ENCODE results near the gene DLG2.
"Not testable (repeated sequence)": the region's sequence is repeated elsewhere in the genome, so short reads cannot be mapped to it uniquely, and the experiment has no call there.

The DLG2 gene

DNA sequence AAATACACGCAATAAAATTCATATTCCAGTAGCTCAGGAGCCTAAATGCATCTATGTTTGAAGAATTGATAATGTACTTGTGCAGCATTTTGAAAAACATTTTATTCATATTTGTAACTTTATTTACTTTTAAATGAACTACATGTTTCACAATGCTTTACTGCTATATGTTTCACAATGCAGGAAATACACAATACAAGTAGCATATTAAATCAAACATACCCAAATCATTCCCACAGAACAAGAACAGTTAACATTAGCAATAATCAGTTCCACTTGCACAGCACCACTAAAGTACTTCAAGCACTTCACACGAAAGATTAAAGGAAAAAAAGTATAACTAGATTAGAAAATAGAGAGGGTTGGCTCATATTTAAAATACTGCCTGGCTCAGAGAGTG is 1997.4 kb downstream of the DLG2 start:
- DNase-seq (ENCODE audit: low read depth) = no peak

DNA sequence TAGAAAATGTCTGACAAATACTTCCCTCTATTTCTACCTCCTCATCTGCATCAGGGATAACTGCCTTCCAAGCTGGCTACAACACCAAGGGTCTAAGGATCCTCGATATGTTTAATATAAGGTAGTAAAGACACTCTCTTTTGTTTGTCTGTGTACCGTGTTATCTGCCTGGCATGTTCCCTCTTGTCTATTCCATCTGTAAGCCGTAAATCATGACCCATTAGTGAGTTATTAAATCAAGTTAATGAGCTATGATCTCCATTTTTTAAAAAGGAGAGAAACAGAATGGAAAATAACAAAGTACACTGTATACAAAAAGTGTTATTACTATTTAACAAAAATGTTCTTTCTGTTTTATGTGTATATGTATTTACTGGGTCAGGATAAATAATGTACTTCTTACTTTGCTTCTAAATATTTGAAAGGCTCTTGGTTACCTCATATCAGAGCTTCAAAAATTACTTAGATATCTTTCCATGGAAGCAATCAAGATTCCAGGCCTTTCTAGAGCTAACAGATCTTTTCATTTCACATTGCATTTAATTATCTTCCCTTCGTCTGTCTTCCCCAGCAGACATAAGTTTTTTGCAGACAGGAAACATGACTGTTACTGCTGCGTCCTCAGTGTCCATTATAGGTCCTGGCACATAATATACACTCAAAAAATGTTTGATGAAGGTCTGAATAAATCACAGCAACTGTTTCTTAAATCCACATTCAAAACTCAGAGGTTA is 1998.4 kb downstream of the DLG2 start:
- no peak for DNase-seq (ENCODE audit: low read depth)

DNA sequence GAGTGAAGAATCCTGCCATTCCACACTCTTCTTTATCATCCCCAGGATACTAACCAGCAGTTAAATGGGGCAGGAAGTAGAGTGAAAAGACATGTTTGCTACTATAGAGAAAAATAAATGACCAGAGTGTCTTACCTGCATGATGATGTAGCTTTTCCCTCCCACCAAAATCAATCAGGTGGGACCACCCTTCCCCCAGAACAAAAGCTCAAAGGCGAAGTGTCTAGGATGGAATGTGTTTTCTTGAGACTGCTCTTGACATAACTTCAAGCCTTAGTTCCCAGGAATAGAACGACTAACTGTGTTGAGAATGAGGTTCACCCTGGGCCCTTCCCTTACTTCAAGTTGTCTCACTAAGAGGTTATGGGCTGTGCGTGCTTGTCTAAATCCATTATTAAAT is 2001.8 kb downstream of the DLG2 start:
- DNase-seq (ENCODE audit: low read depth) = no peak

DNA sequence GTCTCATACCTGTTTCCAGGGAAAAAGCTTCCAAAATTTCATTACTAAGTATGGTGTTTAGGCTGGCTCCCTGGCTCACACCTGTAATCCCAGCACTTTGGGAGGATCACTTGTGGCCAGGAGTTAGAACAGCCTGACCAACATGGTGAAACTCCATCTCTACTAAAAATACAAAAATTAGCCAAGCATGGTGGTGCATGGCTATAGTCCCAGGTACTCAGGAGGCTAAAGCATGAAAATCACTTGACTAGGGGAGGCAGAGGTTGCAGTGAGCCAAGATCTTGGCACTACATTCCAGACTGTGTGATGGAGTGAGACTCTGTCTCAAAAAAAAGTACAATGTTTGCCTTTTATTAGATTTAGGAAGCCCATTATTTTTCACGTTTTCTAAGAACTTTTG is 2009.5 kb downstream of the DLG2 start:
- DNase-seq (ENCODE audit: low read depth) = no peak

DNA sequence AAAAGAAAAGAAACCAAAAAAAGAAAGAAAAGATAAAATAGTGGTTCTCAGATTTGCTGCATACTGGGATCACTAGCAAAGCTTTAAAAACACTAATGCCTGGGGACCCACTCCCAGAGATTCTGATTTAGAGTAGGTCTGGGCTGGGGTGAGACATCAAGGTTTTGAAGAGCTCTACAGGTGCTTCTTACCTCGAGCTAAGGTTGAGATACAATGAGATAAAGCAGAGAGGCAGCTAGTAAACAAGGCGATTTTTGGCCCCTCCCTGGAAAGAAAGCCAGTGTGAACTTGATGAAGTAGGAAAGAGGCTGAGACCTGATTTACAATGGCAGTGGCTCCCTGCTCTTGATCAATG is 2013.4 kb downstream of the DLG2 start:
- DNase-seq (ENCODE audit: low read depth) = no peak

DNA sequence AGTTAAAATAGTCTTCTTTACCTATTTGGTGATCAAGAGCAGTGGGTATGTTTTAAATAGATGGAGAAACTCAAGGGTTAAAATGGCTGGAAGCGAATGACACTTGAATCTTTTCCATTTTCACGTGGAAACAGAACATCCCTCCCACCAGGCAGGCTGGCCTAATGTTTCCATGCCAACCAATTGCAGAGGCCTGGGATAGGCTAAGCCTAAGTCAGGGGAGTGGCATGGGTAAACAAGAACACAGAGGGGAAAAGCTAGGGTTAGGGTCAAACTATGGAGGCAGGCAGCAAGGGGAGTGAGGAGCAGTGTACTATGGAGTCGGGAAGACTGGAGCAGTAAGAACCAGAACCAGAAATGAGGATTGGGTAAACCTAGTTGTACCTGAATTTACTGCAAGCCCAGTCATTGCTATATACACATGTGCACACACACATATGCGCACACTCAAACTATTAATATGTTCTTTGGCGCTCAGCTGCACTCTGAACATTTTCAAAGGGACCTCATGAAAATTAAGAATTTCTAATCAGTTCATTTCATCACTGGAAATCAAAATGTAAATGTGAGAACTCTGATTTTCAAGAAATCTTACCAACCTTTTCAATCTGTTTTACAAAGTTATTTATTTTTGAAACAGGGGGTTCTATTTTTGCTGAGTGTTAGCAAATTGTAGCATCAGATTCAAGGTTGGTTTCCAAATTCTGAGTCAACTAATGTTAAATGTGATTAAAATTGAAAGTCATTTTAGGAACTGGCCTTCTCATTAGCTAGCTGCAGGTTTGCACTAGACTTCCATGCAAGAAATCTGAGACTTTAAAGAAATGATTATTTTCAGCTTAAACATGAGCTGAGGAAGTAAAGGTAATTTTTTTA is 2014.0 kb downstream of the DLG2 start:
- no peak for DNase-seq (ENCODE audit: low read depth)

DNA sequence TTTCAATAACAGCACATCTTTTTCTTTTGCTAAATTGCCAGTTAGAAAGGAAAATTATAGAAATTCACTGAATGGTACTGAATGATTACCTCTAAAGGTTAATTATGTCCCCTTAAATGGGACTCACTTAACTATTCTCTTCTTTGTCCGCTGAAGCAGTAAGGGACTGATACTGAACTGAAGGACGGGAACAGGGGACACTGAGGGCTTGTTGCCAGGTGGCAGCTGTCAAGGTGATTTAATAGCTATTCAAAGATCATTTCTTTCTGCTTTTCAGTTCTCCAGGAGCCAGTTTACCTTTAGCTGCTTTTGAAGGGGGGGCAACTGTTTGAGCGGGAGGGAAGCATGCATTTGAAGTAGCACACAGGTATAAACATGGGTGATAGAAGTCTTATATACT is 2015.5 kb downstream of the DLG2 start:
- DNase-seq (ENCODE audit: low read depth) = no peak

DNA sequence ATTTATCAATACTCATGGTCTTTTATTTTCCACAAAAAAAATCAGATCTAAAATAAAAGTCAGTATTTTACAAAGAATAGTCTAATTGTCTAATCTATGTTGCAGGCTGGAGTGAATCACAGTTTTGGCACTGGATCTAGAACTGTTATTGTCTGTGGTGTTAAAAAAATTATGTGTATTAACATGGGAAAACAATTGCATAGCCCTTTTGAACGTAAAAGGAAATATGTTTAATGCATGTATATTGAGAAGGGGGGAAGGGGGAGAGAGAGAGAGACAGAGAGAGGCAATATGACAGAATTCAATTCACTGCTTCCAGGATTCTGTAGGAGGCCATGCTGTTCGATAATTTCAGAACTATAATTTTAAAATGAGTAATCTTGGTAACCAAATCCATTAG is 2016.1 kb downstream of the DLG2 start:
- DNase-seq (ENCODE audit: low read depth) = no peak

DNA sequence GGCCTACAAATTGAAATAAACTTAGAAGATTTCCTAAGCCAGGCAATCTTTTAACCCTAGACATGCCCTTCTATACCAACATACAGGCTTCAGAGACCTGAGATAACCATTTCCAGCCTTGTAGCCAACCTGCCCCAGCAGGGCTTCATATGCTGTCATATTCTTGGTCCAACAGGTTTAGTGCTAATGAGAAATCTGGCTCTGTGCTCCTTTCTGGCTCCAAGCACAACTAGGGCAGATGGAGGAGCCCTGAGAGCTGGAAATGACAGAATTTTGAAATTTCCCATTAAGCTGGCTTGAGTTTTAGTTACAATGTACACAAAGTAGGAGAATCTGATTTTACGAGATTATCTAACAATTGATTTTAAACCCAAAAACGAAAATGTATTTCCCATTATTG is 2018.0 kb downstream of the DLG2 start:
- no peak for DNase-seq (ENCODE audit: low read depth)

DNA sequence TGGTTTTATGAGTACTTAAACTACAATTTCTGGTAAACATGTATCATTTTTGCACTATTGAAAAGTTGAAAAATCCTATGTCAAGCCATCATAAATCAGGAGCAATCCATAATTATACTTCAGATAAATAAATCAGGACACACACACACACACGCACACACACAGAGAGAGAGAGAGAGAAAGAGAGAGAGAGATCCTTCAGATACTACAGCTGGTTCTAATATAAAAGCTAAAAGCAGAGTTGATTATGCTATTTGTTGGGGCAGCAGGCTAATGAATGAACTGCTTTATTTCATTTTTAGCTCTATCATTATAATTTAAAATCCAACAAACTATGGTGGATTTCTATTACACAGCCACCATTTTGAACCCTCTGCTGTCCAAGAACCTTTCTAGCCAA is 2018.6 kb downstream of the DLG2 start:
- no peak for DNase-seq (ENCODE audit: low read depth)

DNA sequence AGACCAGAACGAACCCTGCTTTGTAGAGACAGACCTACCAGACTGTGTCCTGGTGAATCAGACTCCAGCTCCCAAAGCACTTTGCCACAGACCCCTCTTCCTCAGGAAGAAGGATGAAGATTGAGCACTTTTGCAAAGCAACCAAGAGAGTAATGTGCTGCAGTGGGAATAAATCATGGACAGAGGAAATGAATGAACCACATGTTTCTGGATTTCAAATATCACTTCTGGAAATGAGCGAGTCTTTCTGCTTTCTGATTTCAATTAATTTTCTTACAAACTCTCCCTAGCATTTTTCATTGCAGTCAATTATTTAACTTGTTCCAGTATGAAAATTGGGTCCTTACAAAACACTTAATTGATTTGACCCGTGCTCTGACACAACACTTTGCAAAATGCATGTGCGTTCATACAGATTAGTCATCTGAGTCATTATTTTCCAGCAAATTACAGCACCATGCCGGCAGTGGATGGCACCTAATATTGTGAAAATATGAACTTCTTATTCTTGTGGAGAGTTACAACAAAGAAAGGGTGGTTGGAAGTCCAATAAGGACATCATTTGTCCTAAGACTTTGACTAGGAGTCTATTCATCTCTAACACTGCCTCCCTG is 2025.1 kb downstream of the DLG2 start:
- DNase-seq (ENCODE audit: low read depth) = no peak

DNA sequence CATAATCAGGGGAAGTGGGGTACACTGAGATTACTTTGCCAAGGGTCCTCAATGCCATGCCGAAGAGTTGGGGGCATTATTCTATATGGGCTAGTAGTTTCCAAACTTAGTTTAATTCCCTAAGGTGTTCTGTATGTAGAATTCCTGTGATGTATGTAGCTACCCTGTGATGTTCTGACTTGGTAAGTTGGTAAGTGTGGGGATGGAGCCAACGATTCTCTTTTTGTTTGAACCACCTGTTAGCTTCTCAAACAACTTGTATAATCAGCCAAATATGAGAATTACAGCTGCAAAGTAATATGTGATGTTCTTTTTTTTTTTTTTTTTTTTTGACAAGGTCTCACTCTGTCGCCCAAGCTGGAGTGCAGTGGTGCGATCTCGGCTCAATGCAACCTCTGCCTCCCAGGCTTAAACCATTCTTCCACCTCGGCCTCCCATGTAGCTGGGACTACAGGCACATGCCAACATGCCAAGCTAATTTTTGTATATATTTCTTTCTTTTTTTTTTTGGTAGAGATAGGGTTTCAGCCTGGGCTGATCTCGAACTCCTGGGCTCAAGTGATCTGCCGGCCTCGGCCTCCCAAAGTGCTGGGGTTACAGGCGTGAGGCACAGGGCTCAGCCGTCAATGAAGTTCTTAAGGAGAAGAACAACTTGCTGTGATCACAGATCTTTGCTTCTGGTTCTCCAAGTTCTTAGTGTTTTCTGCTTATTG is 2025.8 kb downstream of the DLG2 start:
- DNase-seq (ENCODE audit: low read depth) = no peak

DNA sequence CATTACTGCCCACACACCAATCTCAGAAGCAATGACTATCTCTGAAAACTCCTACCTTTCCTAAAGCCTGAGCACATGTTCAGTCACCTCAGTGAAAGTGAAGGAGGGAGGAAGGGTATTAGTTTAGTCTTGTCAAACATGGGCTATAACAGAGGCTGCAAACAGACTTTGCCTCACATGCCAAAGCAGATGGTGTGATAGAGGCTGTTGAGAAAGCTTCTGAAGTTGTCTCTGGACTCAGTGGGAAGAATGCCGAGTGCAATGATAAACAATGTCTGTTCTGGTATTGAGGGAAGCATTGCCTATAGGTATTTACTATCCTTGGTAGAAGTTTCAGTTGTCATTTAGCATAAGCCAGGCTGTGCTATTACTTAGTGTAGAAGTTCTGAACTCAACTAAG is 2026.5 kb downstream of the DLG2 start:
- DNase-seq (ENCODE audit: low read depth) = no peak

DNA sequence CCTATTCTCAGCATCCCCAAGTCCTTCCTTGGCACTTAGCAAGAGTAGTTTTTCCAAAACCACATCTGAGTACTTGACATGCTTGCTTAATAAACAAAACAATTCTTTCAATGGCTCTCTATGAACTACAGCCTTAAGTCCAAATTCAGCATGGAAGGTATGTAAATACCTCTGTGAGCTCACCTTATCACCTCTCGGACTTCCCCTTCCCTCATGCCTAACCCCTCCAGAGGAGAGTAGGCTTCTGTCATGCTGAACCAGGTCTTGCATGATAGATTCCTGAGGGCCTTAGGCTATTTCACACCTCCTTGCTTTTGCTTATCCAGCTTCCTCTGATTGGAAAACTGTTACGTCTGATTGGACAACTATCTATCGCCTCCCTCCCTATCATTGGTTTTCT is 2028.1 kb downstream of the DLG2 start:
- no peak for DNase-seq (ENCODE audit: low read depth)

DNA sequence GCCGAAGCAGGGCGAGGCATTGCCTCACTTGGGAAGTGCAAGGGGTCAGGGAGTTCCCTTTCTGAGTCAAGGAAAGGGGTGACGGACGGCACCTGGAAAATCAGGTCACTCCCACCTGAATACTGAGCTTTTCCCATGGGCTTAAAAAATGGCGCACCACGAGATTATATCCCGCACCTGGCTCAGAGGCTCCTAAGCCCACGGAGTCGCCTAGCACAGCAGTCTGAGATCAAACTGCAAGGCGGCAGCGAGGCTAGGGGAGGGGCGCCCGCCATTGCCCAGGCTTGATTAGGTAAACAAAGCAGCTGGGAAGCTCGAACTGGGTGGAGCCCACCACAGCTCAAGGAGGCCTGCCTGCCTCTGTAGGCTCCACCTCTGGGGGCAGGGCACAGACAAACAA is 2039.3 kb downstream of the DLG2 start:
- DNase-seq (ENCODE audit: low read depth) = not testable (repeated sequence)

DNA sequence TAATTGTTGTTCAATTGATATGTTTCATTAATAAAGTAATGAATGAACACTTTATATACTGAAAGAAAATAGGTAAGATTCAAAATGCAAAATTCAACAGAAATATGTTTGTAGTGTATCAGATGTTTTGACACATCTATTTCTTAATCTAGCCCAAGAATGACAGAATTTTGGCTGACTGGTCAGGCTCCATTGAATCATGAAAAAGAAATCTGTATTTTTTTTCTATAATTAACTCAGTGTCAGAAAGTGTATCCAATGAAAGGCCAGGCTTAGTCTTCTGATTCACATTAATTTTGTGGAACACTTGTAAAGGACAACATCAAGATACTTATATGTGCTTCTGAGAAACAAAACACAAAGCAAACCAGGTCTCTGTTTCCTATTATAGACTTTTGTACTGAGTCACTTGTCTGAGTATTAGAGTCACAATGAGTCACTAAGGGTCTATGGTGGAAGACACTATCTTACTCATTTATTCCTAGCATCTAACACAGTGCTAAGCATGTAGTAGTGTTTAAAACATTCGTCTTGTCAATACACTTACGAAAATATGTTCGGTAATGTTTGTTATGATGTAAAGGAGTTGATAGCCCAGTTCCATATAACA is 2043.3 kb downstream of the DLG2 start:
- no peak for DNase-seq (ENCODE audit: low read depth)

DNA sequence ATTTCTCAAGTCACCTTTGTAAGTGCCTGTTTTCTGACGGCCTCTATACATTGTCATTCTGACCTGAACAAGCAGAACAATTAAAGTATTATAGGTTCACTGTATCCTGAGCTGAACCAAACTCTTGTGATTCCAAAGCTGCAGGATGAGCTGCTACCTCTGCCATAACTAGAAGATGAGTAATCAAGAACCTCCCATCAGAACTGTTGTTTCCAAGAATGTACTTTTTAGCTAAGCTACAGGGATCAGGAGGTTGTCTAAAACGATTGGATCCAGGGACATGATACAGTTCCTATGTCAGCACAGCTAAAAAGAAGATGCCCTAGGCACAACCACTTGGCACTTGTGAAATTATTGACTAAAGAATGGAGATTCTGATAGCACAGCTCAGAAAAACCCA is 2052.6 kb downstream of the DLG2 start:
- no peak for DNase-seq (ENCODE audit: low read depth)

DNA sequence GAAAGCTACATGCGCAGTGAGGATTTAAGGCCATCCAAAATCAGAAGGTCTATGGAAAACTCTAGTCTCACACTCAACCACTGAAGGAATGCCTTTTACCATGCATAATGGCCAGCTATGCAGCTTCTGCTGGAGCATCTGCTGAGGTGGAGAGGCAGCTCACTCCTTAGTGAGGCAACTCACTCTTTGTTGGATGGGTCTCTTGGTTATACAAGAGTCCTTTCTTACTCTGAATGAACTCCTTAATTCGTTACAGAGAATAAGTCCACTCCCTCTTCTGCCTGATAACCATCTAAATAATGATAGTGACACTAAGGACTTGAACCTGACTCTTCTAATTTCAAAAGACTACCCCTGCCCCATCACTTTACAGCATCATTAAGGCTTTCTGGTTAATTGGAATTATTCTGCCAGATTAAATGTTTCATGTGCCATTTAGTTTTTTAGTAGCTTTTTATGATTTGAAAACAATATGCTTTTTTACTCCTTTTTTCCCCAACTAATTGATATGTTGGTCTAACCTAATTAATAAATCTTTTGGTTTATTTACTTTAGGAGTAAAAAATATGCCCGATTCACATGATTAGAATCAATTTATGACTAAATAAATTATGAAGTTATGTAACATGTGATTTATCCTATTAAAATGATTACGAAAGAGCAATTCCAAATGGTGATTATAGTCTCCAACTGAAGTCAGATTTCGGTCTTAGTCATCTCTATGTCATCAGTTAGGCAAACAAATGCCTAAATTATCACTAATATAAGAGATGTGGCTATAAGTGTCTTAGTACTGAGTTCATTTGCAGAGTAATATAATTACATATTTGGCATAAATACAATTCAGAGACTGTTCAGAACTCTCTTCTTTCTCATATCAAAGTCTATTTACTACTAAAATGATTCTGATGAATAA is 2054.3 kb downstream of the DLG2 start:
- no peak for DNase-seq (ENCODE audit: low read depth)

DNA sequence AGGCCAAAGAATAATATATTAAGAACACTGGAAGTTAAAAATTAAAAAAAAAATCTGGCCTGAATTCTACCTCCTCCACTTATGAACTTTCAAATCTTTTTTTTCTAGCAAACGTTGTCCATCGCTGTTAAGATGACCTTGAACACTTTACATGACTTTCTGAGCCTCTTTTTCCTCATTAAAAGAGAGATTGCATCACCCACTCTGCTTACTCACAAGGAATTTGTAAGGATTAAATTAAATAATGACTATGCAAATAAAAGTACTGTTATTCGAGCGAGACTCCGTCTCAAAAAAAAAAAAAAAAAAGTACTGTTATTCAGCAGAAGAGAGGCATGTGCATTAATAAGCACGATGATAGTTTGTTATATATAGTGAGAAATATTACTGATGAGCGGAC is 2055.8 kb downstream of the DLG2 start:
- DNase-seq (ENCODE audit: low read depth) = no peak

DNA sequence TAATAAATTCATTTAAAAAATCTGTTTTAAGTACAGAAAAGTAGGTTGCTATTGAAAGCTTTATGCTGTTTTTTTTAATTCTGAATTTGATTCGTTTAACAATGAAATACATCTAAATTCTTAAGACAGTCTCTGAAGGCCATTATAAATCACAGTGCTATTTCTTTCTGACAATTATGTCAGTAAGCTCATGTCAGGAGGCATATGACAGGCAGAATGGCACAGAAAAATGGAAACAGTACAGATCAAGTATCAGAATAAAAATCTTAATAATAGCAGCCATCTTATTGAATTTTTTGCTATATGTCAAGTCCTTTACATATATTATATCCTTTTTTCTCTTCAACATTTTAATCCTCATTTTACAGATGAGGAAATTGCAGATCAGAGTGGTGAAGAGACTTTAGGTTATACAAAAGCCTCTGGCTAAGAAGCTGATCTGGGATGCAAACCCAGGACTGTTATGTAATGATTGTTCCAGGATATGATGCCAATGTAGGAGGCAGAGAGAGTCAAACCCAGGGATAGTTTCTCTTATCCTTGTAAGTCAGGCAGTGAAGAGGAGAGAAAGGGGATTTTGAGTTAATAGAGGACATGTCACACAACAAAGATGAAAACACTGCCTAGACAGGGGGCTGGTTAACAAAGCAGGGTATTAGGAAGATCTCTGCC is 2057.9 kb downstream of the DLG2 start:
- DNase-seq (ENCODE audit: low read depth) = no peak

DNA sequence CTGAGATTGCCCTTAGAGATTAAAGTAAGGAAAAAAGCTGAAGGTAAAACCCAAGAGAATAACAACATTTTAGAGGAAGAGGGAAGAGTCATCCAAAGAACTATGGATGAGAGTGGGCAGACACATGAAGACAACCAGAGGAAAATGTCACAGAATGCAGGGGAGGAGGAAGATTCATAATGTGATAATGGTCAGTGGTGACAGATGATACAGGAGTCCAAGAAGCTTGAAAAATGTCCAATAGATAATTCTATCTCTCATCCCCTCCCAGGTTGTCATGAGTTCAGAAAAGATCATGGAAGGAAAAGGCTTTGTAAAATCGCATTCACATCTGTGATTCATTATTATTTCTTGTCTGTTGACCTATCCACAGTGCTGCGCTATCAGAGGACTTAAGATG is 2058.6 kb downstream of the DLG2 start:
- no peak for DNase-seq (ENCODE audit: low read depth)

All from activated T-helper 1 cell treated with Interleukin-2 at 50 U/mL for 16 hours (primary cell).